GM21723 (cell line): ENCODE results near the gene RSU1.
A peak's percentile ranks its signal among the peaks of the same experiment; 100 is the strongest.
"Not testable (repeated sequence)": the region's sequence is repeated elsewhere in the genome, so short reads cannot be mapped to it uniquely, and the experiment has no call there.

ENCODE experiments used
- ATAC-seq: cut with Tn5 transposase; IDR thresholded peaks from one replicate; pipeline ENCODE4 v1.9.1; 2021; ENCODE audit warnings: mild to moderate bottlenecking, moderate library complexity; ENCODE audit not compliant: unreplicated experiment

The RSU1 gene

DNA sequence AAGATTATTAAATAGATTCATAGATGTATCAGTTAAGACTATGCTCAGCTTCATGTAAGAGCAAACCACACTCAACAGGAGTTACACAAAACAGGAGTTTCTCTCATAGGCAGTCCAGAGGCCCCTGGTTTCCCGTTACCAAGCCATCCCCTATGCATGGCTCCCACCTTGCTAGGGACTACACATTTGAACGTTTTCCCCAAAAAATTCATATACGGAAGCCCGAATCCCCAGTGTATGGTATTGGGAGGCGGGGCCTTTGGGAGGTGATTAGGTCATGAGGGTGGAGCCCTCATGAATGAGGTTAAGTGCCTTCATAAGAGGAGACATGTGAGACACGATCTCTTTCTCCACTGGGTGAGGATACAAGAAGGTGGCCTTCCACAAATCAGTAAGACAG lies 29.1 kb downstream of the RSU1 start:
- no peak for ATAC-seq

DNA sequence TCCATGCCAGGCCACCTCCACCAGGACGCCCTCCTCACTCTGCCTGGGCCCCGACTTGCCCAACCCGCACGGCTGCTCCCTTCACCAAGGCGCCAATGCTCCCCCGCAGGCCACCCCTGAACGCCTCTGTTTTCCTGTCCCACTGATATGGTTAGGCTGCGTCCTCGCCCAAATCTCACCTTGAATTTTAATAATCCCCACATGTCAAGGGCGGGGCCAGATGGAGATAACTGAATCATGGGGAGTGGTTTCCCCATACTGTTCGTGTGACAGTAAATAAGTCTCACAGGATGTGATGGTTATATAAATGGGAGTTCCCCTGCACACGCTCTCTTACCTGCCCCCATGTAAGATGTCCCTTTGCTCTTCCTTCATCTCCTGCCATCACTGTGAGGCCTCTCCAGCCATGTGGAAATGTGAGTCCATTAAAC lies 29.8 kb downstream of the RSU1 start:
- peak; percentile 70 for ATAC-seq

DNA sequence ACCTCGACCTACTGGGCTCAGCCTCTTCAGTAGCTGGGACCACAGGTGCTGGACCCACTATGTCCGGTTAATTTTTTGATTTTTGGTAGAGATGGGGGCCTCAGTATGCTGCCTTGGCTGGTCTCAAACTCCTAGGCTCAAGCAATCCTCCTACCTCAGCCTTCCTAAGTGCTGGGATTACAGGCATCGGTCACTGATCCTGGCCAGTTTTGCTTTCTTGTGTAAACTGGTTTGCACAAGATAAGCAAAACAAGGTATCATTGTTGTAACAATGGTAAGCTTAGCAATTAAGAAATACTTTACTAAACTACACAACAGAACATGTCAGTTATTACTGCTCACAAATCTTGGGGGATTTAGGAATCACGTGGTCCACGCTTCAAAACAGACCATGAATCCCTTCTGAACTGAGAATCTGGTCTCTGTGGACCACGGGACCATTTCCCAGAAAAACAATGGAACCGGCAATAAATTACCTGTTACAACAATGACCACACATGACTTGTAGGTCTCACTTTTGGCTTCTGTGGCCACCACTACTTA lies 36.8 kb downstream of the RSU1 start:
- ATAC-seq: no peak

DNA sequence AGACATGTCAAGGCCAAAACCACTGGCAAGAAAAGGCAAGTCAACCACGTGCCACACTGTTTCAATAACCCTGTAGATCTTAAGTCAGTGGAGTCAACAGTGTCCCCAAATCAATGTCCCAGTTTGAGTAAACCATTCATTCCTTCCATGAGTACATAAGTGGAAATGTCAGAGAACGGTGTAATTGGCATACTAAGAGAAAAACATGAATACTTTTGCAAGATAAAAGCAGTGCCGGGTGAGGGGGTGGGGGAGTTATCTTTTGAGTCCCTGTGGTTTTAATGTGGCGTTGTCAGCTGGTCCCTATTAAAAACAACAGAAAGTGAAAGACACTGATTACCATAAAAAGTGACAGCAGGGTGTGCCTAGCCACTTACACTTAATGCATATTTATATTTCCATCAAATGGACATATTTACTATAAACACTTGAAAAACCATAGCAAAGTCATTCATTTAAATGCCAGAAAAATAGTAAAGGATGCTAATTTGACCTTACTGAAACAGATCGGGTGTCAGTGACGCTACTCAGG lies 37.8 kb downstream of the RSU1 start:
- ATAC-seq: peak; percentile 84

DNA sequence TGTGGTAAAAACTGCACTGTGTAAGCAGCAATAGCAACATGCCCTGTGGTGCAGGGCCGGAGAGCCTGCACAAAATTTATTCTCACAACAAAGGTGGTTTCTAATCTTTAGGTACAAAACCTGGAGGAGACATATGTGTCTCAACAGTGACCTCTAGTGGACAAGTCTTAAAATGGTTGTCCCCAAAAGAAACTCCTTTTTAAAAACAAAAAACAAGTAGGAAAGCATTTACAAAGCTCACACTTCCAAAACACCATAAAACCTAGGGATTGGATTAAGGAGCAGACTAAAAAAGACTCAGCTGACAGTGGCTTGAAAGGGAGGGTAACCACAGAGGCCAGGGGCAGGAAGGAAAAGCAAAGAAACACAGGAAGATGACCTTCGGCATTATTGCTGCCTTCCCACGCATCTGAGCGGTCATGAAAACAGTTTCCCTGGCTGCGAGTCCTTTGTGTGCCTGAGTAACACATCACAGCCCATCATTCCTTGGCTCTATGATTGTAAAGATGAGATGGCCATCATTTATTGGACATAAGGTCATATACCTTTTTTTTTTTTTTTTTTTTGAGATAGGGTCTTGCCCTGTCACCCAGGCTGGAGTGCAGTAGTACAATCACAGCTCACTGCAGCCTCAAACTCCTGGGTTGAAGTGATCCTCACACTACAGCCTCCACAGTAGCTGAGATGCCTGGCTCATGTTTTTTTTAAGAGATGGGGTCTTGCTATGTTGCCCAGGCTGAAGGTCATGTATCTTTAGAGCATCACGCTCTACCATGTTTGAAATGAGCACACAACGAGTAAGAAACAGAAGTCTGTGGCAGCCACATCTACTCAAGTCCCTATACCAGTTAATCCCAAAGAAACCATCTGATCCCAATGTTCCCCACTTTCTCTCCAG lies 39.5 kb downstream of the RSU1 start:
- ATAC-seq: peak; percentile 57

DNA sequence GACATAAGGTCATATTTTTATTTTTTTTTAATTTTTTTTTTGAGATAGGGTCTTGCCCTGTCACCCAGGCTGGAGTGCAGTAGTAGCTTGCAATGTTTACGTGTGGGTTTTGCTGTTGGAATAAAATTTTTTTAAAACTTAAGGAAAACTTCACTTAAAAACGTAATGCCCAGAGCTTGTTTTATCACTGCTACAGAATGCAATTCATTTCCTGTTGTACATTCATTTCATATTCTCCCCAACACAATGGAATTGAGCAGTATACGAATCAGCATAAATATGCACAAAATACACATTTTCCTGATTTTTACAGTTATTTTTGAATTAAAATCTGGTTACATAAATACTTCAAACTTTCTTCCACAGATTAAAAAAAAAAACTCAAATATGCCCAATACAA lies 40.3 kb downstream of the RSU1 start:
- ATAC-seq: no peak

DNA sequence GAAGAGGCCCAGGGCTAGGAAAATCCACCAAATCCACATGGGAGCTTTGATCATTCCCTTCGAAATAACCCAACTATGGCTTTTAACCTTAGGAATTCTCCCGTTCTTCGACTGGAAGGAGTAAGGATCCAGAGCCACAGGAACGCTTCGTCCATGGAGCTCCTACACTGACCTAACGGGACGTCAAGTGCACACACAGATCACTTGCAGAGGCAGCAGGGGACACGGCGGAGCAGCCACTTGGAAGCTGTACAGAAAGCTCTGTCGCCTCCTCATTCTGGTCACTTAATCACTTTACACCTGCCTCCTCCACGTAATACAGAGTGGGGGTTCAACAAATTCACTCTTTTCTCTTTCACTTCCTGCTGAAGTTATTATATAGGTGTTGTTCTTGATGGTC lies 43.9 kb downstream of the RSU1 start:
- no peak for ATAC-seq

DNA sequence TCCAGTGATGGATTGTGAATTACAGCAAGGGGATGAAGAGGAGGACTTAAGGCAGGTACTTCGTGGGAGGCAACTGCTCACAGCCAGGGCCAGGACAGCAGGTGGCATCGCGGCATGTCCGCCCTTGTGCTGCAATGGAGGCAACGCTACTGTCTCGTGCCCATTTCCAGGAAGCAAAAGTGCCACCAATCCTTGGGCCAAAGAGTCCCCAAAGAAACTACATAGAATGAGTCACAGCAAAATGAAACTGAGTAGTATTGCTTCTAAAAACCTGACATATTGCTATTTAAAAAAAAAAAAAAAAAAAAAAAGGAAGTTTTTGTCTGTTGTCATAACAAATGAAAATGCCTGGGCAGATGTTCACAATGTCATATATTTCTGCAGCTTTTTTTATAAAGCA lies 46.6 kb downstream of the RSU1 start:
- ATAC-seq: no peak

DNA sequence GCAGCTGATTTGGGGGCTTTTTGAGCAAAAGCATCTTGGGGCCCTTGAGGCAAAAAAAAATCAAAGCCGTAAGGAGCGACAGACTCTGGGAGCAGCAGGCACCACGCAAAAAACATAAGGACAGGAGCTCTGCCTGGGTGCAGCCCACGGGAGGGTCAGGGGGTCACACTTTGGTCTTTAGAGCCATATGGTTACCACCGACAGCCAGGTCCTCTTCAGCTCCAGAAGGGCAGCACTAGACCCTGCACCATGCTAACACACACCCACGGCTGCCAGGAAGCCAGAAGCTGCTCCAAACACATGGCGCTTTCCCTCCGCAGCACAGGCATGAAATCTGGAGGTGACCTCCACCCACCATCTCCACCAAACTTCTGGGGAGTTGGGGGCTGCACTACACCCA lies 47.1 kb downstream of the RSU1 start:
- ATAC-seq: no peak

DNA sequence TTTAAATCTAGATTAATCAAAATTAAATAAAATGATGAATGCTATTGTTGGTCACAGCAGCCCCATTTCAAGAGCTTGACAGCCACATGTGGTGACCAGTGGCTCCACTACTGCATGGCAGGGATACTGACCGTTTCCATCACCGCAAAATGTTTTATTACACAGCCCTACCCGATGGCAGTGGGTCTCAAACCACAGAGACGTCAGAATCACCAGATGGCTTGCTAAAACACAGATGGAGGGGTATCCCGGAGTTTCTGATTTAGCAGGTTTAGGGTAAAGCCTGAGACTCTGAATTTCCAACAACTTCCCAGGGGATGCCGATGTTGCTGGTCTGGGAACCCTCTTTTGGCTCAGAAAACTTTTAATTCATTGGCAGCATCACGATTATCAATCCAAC lies 47.9 kb downstream of the RSU1 start:
- ATAC-seq: no peak

DNA sequence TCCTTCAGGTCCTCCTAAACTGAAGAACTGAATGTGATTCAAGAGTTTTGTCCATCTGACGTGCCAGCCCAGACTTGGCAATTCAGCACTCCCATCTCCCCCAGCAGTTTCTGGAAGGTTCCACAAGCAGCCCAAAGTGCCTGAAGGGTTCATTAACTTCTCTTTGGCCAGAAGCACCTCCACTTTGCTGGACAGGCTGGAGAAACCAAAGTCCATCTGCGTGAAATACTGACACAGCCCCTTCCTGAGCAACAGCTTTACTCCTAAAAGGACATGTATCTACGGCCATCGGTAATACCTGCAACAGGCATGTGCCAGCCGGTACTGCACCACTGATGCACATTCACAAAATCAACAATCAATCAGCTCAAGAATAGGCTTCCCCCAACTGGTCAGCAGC lies 48.5 kb downstream of the RSU1 start:
- no peak for ATAC-seq

DNA sequence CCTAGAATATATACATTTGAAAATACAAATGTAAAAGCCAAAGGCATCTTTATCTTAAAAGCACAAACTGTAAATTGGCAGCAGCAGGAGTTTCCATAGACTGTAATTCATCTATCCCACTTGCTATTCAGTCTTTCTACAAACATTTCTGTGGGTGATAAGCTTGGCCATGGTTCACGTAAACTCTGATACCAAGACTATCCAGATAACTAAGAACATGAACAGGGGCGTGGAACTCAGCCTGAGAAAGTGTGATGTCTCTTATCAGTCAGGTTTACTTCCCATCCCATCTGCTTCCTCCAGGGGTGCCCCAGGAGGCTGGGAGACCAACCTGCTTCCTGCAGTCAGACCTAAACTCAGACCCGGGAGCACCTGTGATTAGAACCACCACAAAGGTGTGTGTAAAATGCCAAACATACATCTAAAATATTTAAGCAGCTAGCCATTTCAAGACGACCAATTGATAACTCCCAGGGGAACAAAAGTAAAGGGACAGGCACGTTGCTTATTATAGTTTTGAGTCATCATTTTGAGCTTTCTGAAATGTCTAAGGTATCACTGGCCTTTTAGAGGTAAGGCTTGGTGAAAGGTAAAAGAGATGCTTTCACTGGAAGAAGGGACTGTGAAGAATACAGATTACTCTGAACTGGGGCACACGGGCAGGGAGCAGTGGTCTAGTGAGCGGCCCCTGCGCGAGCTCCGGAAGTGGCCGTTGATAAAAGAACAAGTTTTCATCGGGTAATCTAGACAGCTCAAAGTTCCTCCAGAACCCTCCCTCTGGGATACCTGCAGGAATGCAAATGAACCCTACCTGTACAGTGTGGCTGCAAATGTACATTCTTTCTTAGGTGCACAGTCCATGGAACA lies 51.5 kb downstream of the RSU1 start:
- no peak for ATAC-seq

DNA sequence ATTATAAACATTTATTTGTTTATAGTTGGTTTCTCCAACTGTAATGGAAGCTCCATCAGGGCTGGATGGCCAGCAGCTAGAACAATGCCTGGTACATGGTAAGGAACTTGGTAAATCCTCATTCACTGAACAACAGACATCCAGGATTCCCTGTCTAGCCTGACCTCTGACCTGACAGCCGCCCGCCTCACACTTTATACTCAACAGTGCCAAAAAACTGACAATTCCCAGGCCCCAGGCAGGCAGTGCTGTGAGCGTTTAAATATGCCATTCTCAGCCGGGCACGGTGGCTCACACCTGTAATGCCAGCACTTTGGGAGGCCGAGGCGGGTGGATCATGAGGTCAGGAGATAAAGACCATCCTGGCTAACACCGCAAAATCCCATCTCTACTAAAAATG lies 55.9 kb downstream of the RSU1 start:
- ATAC-seq: no peak

DNA sequence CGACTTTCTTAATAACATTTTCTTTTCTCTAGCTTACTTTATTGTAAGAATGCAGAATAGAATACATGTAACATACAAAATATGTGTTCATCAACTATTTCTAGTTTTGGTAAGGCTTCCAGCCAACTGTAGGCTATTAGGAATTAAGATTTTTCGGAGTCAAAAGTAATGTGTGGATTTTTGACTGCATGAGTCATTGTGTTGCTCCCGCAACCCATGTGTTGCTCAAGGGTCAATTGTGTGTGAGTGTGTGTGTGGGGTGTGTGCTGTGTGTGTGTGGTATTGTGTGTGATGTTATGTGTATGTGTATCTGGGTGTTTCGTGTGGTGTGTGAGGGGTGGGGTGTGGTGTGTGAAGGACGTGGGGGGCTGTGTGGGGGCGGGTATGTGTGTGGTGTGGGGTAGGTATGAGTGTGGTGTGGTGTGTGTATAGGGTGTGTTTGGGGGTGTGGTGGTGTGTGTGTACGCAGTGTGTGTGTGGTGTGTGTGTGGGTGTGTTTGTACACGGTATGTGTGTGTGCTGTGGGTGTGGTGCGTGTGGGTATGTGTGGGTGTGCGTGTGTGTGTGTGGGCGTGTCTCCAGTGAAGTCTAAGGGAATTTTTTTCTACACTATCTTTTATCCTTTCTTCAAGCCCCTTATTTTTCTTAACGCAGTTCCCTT lies 60.5 kb downstream of the RSU1 start:
- ATAC-seq: no peak

DNA sequence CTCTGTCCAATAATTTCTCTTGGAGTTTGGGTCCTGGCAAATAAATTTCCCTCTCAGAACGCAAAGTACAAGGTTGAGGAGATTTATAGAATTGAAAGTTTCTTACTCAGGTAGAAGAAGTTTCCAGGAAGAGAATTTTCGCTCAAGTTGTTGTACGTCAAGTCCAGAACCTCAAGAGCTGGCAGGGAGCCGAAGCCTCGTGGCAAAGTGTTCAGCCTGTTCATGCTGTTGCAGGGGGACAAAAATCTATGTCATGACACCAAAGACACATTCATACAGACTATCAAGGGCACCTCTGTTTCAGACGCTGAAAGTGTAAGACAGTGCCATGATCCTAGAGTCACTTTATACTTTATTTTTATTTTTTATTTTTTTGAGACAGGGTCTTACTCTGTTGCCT lies 62.5 kb downstream of the RSU1 start:
- no peak for ATAC-seq

DNA sequence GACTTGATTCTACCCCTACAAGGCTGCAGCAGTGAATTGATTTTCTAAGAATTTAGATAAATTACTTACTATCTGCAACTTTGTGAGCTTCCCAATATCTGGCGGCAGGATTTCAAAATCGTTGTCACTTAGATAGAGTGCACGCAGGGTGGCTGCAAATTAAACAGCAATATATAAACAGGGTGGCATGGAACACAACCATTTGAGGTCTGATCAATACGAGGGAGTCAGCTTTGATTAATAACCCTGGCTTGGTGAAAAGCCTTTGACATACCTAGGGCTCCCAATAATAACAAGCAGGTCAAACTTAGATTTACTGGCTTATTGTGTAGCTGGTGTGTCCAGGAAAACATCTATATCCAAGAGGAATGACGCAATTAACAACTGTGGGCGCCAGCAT lies 64.4 kb downstream of the RSU1 start:
- ATAC-seq: not testable (repeated sequence)

DNA sequence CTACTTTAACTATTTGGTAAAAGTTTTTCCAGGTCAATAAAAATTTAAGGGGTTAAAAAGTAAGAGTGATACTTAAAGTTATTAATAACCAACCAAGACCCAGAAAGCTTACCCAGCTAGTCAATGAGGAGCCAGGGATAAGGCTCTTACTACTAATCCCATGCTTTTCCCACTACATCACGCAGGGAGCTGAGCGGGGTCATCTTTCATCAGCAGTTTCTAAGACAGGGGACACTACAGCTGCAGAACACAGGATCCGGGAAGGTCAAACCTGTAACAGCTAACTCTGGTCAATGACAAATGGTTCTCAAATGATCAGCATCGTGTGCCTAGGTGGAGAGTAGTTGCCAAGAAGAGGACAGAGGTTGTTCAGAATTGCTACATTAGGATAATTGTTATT lies 65.1 kb downstream of the RSU1 start:
- no peak for ATAC-seq

DNA sequence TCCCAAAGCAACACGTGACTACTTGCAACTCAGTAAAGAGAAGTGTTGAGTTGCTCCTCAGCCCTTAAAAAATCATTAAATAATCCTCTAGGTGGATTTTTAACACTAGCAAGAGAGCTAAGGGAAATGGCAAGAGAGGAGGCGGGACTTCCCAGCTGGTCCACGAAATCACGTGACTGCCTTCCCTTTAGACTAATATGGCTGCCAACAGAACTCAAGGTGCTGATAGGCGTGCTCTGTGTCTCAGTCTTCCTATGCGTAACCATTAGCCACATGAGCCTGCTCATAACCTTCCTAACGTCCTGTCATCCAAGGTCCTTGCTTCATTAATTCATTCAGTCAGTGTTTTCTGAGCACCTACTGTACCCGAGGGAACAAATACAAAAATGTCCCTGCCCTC lies 66.0 kb downstream of the RSU1 start:
- no peak for ATAC-seq

DNA sequence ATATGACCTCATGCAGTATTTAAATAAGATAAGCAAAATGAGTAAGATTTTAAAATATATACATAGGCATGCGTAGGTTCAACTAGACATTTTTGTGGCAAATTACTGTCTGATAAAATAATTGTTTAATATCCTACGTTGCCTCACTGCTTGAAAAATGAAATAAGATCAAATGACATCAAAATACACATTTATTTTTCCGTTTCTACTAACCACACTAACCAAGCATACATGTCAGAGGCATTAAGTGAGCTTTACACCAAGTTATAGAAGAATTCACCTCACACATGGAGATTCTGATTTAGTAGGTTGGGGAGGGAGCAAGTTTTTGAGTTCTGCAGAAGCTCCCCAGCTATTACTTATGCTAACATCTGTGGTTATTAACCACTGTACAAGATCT lies 66.8 kb downstream of the RSU1 start:
- no peak for ATAC-seq

DNA sequence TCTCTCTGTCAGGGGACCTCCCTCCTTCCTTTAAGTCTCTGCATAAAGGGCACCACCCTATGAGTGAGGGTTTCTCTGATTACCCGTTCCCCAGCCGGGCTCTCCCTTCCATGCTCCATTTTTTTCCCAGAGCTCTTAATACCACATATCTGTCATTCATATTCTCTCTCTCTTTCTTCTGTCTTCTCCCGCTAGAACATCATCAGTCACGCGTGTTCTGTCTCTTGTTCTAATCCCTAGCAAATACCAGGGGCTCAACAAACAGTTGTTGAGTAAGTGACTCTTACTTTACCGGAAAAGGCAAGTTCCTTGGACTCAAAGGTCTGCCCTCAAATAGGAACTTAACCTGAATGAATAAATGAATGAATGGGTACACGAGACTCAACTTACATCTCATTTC lies 68.5 kb downstream of the RSU1 start:
- ATAC-seq: no peak

DNA sequence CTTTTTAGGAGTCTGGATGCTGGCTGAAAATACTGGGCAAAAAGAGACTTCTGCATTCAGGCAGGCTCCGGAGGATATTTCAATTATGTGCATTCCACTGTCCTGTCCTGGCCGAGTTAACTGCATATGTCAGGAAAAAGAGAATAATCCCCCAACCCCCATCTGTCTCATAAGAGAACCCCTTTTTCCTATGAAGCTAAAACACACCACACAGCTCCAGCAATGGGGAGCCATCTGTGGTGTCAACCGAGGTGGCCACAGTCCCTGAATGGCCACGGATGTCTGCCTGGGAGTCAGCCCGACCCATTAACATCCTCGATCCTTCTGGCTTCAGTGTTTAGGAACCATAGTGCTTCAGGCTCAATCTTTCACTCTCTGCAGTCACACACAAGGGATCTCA lies 70.4 kb downstream of the RSU1 start:
- ATAC-seq: no peak
